HL-60 (cell line): ENCODE data around the gene NARF.

ENCODE experiments used
- GABPA ChIP-seq: IDR thresholded peaks from 2 replicates; pipeline ENCODE4 v1.6.1; 2012; ENCODE audit warnings: low read depth
- POLR2AphosphoS5 ChIP-seq: IDR thresholded peaks from 2 replicates; pipeline ENCODE4 v1.6.1; 2012; ENCODE audit warnings: low read depth
- SPI1 ChIP-seq: IDR thresholded peaks from 2 replicates; pipeline ENCODE4 v1.6.1; 2012; ENCODE audit warnings: low read depth, mild to moderate bottlenecking, borderline replicate concordance
- TF ChIP-seq, protein P1 (sequence below): IDR thresholded peaks from one replicate; pipeline ENCODE4 v1.5.1; 2011; ENCODE audit warnings: low read length, control low read depth, inconsistent platforms; ENCODE audit not compliant: insufficient read depth
- TF ChIP-seq, protein P2 (sequence below): IDR thresholded peaks from 2 replicates; pipeline ENCODE4 v1.6.1; 2012; ENCODE audit warnings: low read depth; ENCODE audit not compliant: insufficient replicate concordance

DNA sequence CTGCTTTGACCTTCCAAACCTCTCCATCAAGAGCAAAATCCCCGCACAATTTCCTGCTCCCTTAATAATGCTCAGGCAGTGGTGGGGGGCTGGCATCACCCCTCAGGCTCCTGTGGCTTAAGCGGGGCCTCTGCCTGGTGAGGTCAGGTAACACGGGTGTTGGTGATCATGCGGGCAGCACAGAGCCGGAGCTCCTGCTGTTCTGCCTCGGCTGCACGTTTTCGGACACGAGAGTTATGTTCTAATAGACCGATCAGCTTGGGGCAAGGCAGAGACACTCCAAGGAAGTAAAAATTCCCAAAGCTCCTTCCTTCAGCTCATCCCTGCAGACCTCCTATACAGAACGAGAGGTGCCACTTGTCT, 6.0 kb downstream of the NARF start:
- TF ChIP-seq POLR2AphosphoS5 (no peak), SPI1 (no peak), GABPA (no peak)
- TF ChIP-seq, protein P1, sequence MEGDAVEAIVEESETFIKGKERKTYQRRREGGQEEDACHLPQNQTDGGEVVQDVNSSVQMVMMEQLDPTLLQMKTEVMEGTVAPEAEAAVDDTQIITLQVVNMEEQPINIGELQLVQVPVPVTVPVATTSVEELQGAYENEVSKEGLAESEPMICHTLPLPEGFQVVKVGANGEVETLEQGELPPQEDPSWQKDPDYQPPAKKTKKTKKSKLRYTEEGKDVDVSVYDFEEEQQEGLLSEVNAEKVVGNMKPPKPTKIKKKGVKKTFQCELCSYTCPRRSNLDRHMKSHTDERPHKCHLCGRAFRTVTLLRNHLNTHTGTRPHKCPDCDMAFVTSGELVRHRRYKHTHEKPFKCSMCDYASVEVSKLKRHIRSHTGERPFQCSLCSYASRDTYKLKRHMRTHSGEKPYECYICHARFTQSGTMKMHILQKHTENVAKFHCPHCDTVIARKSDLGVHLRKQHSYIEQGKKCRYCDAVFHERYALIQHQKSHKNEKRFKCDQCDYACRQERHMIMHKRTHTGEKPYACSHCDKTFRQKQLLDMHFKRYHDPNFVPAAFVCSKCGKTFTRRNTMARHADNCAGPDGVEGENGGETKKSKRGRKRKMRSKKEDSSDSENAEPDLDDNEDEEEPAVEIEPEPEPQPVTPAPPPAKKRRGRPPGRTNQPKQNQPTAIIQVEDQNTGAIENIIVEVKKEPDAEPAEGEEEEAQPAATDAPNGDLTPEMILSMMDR = no peak
- TF ChIP-seq, protein P2, sequence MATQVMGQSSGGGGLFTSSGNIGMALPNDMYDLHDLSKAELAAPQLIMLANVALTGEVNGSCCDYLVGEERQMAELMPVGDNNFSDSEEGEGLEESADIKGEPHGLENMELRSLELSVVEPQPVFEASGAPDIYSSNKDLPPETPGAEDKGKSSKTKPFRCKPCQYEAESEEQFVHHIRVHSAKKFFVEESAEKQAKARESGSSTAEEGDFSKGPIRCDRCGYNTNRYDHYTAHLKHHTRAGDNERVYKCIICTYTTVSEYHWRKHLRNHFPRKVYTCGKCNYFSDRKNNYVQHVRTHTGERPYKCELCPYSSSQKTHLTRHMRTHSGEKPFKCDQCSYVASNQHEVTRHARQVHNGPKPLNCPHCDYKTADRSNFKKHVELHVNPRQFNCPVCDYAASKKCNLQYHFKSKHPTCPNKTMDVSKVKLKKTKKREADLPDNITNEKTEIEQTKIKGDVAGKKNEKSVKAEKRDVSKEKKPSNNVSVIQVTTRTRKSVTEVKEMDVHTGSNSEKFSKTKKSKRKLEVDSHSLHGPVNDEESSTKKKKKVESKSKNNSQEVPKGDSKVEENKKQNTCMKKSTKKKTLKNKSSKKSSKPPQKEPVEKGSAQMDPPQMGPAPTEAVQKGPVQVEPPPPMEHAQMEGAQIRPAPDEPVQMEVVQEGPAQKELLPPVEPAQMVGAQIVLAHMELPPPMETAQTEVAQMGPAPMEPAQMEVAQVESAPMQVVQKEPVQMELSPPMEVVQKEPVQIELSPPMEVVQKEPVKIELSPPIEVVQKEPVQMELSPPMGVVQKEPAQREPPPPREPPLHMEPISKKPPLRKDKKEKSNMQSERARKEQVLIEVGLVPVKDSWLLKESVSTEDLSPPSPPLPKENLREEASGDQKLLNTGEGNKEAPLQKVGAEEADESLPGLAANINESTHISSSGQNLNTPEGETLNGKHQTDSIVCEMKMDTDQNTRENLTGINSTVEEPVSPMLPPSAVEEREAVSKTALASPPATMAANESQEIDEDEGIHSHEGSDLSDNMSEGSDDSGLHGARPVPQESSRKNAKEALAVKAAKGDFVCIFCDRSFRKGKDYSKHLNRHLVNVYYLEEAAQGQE = no peak
